DMS 273 (cell line): Measurements from ENCODE around the gene WTIP.
A peak's percentile ranks its signal among the peaks of the same experiment; 100 is the strongest.
"Not testable (repeated sequence)": the region's sequence is repeated elsewhere in the genome, so short reads cannot be mapped to it uniquely, and the experiment has no call there.

Source experiments
- DNase-seq: peaks from one replicate; lab custom pipeline; 2025; ENCODE audit not compliant: unreplicated experiment; lab: John Stamatoyannopoulos, UW

The WTIP gene

GRCh38 chr19:34502582-34503411 lies 21.2 kb downstream of the WTIP start:
- DNase-seq = no peak

DNA sequence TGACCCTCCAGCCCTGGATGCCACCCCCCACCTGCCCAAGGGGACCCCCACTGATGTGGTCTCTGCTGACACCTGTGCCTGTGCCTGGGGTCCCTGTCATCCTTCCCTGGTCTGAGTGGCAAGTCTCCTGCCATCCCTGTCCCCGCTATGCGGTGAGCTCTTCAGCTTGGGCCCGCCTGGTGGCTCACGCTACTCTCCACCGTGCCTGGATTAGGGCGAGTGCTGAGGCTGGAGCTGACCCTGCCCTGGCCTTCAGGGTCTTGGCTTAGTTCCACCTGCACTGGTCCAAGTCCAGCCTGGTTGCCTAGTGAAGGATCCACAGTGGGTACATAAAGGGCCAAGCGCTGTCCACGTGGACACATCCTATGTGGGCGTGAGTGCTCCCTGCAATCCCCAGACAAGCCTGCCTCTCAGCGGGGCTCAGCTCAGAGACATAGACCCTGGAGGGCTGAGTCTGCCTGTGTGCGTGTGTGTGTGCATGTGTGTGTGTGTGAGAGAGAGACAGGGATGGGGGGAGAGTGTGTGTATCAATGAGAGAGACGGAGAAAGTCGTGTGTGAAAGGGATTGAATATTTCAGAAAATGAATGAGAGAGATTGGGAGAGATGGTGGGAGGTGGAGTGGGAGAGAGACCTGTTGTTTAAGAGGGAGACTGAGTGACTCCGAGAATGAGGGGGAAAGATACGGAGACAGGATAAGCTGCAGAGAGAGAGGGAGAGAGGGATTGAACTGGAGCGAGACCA lies 22.1 kb downstream of the WTIP start:
- DNase-seq = no peak

- DNase-seq = no peak
Observed at GRCh38 chr19:34504273-34504808, 22.8 kb downstream of the WTIP start.

DNA sequence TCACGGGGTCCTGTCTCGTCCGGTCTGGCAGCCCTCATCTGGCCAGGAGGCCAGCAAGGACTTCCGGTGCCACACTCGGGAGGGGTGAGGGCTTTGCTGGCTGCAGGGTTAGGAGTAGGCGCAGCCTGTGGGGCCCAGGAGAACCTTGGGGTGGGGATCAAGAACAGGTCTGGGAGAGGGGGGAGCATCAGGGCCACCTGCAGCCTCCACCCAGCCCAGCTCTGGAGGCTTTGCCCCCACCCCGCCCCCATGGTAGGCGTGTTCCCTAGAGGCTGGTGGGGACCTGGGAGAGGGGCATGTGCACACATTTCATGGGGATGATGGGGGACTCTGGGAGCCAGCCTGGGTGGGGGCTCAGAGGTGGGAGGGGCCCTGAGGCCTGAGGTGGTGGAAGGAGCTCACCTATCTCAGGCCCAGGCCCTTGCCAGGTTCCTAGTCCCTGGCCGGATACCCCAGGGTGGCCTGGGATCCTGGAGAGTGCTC lies 23.3 kb downstream of the WTIP start:
- no peak for DNase-seq

DNA sequence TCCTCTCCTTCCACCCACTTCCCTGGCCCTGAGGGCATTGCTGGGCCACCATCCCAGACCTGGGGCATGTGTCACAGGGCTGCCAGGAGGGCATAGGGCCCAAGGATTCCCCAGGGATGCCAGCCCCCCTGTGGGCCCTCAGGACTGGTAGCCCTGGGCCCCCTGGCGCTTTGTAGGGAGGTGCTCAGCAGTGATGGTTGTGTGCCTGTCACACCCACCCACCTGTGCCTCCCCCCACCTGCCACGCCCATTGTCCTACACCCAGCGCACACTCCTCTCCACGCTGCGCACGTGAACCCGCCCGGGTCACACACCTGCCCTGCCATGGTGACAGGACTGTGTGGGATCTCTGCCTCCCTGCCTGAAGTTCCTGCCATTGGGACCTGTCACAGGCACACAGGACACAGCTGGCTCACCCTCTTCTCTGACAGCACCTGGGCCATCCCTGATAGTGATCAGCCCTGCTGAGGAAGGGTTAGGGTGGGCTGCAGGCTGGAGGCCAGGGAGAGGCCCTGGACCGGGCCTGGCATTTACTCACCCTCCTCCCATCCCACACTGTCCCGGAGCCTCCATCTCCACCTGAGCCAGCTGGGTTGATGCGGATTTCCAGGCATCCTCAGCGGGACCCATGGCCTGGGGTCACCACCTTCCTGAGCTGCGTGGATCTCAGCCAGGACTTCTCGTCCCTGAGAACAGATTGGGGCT lies 23.9 kb downstream of the WTIP start:
- no peak for DNase-seq

DNA sequence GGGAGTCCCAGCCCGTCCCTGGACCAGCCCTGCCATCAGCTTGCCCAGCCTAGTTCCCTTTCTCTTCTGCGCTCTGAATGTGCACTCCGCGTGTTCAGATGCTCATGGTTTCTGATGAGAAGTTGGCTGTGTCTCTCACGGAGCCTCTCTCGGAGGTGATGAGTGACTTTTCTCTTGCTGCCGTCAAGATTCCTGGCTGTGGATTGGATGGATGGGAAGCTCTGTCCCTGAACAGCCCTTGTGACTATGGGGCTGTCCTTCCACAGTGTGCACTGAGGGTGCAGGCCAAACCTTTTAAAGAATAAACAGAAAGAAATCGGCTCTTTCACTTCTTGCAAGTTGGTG lies 24.4 kb downstream of the WTIP start:
- DNase-seq = no peak

DNA sequence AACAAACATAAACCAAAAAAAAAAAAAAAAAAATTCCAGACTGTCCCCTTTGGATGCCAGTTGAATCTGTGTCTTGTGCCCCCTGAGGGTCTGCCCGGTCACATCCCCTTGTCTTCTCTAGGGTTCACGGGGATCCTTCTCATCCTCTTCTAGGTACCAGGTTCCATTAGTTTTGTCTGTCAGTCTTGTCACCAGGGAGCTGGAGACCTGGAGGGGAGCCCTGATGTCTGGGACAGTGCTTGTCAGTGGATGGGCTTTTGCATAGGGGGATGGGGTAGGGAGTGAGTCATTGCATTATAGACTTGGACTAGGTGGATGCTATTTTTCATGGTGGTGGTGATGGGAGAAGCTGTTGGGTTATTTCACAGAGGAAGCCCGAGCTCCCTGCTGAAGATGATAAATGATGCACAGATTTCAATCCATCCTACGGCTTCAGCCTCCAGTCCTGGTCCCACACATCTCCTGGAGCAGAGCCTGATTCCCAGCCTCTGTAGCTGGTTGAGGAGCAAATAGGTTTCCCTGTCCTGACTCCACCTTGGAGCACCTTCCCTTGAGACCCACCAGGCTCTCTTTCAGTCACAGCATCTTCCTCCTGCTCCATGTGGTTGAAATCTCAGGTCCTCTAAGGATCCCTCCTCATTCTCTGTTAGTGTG lies 26.0 kb downstream of the WTIP start:
- DNase-seq = no peak

DNA sequence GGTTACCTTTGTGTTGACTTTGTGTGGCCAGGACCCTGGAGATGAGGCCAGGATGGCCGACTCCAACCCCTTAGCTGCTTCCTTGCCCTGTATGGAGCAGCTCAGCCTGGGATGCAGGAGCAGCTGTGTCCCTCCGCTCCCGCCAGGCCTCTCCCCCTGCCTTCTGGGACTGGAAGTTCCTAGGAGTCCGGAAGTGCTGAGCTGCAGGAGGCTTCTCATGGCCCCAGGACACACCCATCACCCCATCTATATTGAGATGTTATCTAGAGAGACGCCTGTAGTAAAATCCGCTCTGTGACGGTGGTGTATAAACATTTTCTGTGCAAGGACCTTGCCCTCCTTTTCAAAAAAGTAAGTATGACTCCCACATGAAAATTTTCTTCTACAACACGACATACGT lies 27.0 kb downstream of the WTIP start:
- DNase-seq = no peak

- DNase-seq = not testable (repeated sequence)
Observed at GRCh38 chr19:34510904-34511303, 29.3 kb downstream of the WTIP start.

DNA sequence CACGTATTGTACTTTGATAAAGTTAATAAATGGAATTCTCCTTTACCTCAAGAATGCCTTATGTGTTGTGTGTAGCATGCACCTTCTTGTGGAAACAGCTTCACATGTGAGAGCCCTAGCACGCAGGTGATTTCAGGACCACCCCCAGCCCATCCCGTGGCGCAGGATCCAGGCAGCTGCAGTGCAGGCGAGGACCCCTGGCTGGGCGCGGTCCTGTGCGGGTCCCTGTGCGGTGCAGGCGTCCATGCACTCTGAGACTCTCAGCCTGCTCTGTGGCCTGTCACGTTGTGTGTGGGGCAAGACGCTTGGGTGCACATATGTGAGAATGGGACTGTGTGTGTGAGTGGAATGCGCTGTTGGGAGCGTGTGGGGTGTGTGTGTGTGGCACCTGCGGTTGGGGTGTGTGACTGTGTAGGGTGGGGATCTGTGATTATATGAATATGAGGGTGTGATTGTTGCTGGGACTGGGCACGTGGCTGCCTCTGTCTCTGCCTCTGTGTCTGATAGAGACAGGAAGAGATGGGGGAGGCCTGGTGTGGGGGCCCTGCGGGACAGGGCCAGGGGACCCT lies 30.8 kb downstream of the WTIP start:
- no peak for DNase-seq

DNA sequence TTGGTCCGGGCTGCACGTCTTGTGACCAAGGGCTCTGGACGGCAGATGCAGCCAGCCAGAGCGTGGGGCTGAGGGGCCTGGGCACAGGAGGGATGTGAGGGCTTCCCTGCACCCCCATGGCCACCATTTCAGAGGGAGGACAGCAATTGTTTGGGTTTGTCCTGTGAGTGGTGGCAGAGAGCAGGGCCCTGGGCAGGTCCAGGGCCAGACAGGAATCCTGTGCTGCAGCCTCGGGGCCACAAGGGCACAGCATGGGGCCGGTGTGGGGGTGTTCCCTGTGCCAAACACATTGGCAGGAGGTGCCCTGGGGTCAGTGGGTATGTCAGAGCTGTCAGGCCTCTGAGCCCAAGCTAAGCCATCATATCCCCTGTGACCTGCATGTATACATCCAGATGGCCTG lies 32.2 kb downstream of the WTIP start:
- no peak for DNase-seq

- no peak for DNase-seq
Observed at GRCh38 chr19:34519602-34520001, 38.0 kb downstream of the WTIP start.

GRCh38 chr19:34523408-34523807 lies 41.9 kb downstream of the WTIP start:
- DNase-seq = no peak

GRCh38 chr19:34525001-34525400 lies 43.4 kb downstream of the WTIP start:
- DNase-seq = no peak

DNA sequence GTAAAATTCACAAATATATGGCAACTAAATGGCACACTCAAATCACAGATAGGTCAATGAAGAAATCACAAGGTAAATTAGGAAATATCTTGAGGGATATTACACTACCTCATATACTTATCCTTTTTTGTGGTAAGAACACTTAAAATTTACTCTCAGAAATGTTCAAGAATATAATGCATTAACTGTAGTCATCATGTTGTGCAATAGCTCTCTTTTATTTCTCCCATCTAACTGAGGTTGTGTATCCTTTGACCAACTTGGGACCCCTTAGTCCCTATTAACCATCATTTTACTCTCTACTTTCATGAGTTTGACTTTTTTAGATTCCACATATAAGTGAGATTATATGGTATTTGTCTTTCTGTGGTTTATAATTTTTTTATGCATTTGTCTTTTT lies 52.6 kb downstream of the WTIP start:
- no peak for DNase-seq

GRCh38 chr19:34539396-34539795 lies 57.8 kb downstream of the WTIP start:
- DNase-seq = no peak

DNA sequence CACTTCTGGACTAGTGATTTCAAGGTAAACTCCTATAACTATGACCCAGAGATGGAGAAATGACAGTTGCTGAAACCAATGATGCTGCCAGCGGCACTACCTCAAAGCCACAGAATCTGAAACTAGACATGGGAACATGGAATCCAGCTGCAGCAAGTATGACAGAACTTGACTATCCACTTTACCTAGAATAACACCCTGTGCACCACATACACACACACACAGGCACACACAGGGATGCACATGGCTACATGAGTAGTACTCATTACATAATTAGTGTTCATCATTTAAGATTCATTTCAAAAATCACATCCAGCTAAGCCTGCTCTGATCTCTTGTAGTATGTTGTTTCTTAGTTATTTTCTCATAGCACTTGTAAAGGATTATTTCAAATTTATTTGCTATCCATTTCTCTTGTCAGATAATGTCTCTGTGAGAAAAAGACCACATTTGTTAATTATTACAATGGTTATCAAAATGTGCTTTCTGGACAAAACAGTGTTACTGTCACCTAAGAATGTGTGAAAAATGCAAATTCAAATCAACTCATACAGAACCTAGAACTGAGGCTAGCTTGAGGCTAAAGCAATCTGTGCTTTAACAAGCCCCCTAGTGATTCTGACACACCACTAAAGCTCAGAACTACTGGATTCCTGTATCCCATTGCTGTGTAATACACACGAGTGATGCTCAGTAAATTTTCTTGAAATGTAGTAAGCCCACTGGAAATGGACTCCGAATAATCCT lies 59.4 kb downstream of the WTIP start:
- DNase-seq = no peak

- DNase-seq = no peak
Observed at GRCh38 chr19:34549833-34550232, 68.3 kb downstream of the WTIP start.

DNA sequence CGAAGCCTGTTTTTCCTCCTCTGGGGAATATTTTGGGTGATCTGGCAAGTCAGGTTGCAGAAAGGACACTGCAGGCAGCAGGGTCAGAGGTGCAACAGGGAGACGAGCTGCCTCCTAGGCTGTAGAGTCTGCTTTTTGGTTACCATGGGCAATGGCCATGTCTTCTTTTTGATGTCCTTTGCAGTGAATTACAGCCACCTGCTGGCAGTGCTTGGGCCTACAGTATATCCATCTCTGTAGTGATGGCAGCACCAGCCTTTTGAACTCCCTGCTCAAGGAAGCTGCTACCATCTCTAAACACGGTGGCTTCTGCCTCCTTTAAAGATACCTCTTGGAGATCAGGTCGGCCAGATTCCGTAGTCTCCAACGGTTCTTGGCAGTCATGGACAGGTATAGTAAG lies 73.9 kb downstream of the WTIP start:
- peak; percentile 43 for DNase-seq

GRCh38 chr19:34556488-34556887 lies 74.9 kb downstream of the WTIP start:
- DNase-seq = peak; percentile 58
